Keratinocyte (primary cell): Measurements from ENCODE around the gene SLC12A8. TPM values are rescaled to one million over a fixed set of nuclear protein-coding genes. Genes with fewer than 3 reads are reported as not detected.

Experiments used
- DNase-seq: peaks from one replicate; pipeline ENCODE4 v3.0.0-alpha.2; 2011; ENCODE audit warnings: low read depth, missing footprints, low spot score
- FAIRE-seq: peaks from 2 replicates; lab custom pipeline; 2011; peaks lifted over from hg19 to GRCh38; lab: Jason Lieb, UNC
- H2AFZ ChIP-seq: 2 replicates; pipeline ENCODE4 v1.6.0; 2012; ENCODE audit warnings: low read length, control low read depth, inconsistent platforms; ENCODE audit not compliant: control insufficient read depth
- H3K27ac ChIP-seq: 2 replicates; pipeline ENCODE4 v1.5.1; 2011; ENCODE audit warnings: low read length; ENCODE audit not compliant: control insufficient read depth, insufficient read depth
- H3K27me3 ChIP-seq: 3 replicates; pipeline ENCODE4 v1.6.0; 2011; ENCODE audit warnings: low read length; ENCODE audit not compliant: control insufficient read depth, insufficient read depth; ENCODE audit errors: extremely low read depth
- H3K36me3 ChIP-seq, 2 experiments: 2 replicates in 1 of 2; 3 replicates in 1 of 2; pipeline ENCODE4 v1.5.1; 2011; ENCODE audit warnings: low read length in 2 of 2, mild to moderate bottlenecking in 1 of 2; ENCODE audit not compliant: control insufficient read depth in 2 of 2, insufficient read depth in 2 of 2; ENCODE audit errors: extremely low read depth in 1 of 2
- H3K4me1 ChIP-seq: 3 replicates; pipeline ENCODE4 v1.5.1; 2011; ENCODE audit warnings: low read length; ENCODE audit not compliant: control insufficient read depth, insufficient read depth; ENCODE audit errors: extremely low read depth
- H3K4me2 ChIP-seq: 3 replicates; pipeline ENCODE4 v1.6.0; 2011; ENCODE audit warnings: low read depth, low read length; ENCODE audit not compliant: control insufficient read depth, insufficient read depth; ENCODE audit errors: extremely low read depth
- H3K4me3 ChIP-seq, 3 experiments: fragments of 200-600 bp in 1 of 3; sonication (generic) in 1 of 3; 2 replicates in 2 of 3; 3 replicates in 1 of 3; pipeline ENCODE4 v1.5.1; 2011 to 2016; ENCODE audit warnings: low read length in 3 of 3, mild to moderate bottlenecking in 3 of 3, control low read depth in 2 of 3, inconsistent platforms in 1 of 3, low read depth in 1 of 3, mixed read lengths in 1 of 3, mixed run types in 1 of 3, moderate library complexity in 1 of 3; ENCODE audit not compliant: control insufficient read depth in 2 of 3, insufficient read depth in 2 of 3; ENCODE audit errors: extremely low read depth in 1 of 3
- H3K79me2 ChIP-seq: 2 replicates; pipeline ENCODE4 v1.6.0; 2012; ENCODE audit warnings: low read length; ENCODE audit not compliant: control insufficient read depth, insufficient read depth
- H3K9ac ChIP-seq: 3 replicates; pipeline ENCODE4 v1.6.0; 2011; ENCODE audit warnings: low read length; ENCODE audit not compliant: control insufficient read depth, insufficient read depth; ENCODE audit errors: extremely low read depth
- H3K9me1 ChIP-seq: 3 replicates; pipeline ENCODE4 v1.6.0; 2011; ENCODE audit warnings: low read length; ENCODE audit not compliant: control insufficient read depth, insufficient read depth; ENCODE audit errors: extremely low read depth
- H3K9me3 ChIP-seq: 2 replicates; pipeline ENCODE4 v1.5.1; 2012; ENCODE audit warnings: low read depth, low read length; ENCODE audit not compliant: control insufficient read depth
- H4K20me1 ChIP-seq: 3 replicates; pipeline ENCODE4 v1.6.0; 2011; ENCODE audit warnings: low read length; ENCODE audit not compliant: control insufficient read depth, insufficient read depth; ENCODE audit errors: extremely low read depth
- CTCF ChIP-seq, 3 experiments: IDR thresholded peaks in 1 of 3; conservative IDR thresholded peaks in 1 of 3; optimal IDR thresholded peaks in 1 of 3; 2 replicates in 2 of 3; 3 replicates in 1 of 3; pipeline versions ENCODE3 to v1.5.1; 2011; ENCODE audit warnings: low read length in 3 of 3, mild to moderate bottlenecking in 3 of 3, moderate library complexity in 2 of 3, control low read depth in 1 of 3, inconsistent platforms in 1 of 3; ENCODE audit not compliant: insufficient read depth in 2 of 3; ENCODE audit errors: extremely low read depth in 1 of 3
- EZH2 ChIP-seq: IDR thresholded peaks from one replicate; pipeline ENCODE4 v1.6.1; 2012; ENCODE audit warnings: inconsistent platforms, mild to moderate bottlenecking, low read length, moderate library complexity
- dilution Hi-C: fragments of 300-500 bp; cut with MboI; formaldehyde crosslinking; loops from one replicate; pipeline ENCODE4 v1.7.0; 2020; ENCODE audit warnings: low sequenced_read_pairs; ENCODE audit not compliant: extremely low pct_ligation_motif_present
- polyA plus RNA-seq, 5 experiments: library from polyadenylated mRNA; depleted of rRNA in 3 of 5; stranded (reverse) in 3 of 5; stranded (forward) in 1 of 5; unstranded in 1 of 5; fragments of >200 nt; gene quantifications; 1 replicate in 1 of 5; 2 replicates in 3 of 5; 3 replicates in 1 of 5; pipeline versions ENCODE4 v1.2.1 to v1.2.3, GENCODE V29; 2011 to 2012; ENCODE audit warnings: missing spikeins in 2 of 5, low read depth in 1 of 5, low replicate concordance in 1 of 5

The SLC12A8 gene
- polyA plus RNA-seq, 1 donor (not counting 4 experiments of a cell fraction or from before 2014, with no cell fraction given): 6.9 TPM

- H4K20me1 ChIP-seq: no peaks in the 10 kb centered on the region
- no peaks in the 10 kb centered on the region for H3K9me1 ChIP-seq
- H3K27ac ChIP-seq: no peak overlapping the region
- H3K4me3 ChIP-seq: peak overlapping the region in 2 of 3 experiments; percentile 60 to 84
- H3K4me2 ChIP-seq: peak overlapping the region; percentile 82
- H3K27me3 ChIP-seq: no peaks in the 10 kb centered on the region
- H3K79me2 ChIP-seq: peaks cover 20% of the 10 kb centered on the region
- dilution Hi-C loops: no loop called here
- no peak for TF ChIP-seq CTCF (optimal IDR thresholded peaks at IDR 0.05 in 1 of 3, IDR thresholded peaks at IDR 0.05 in 1 of 3, conservative IDR thresholded peaks at IDR 0.05 in 1 of 3; ENCODE audit: extremely low read depth in 1 of 3, insufficient read depth in 2 of 3, low read length in 3 of 3)
- no peak for TF ChIP-seq EZH2
- H2AFZ ChIP-seq: no peak overlapping the region
- H3K9me3 ChIP-seq: no peaks in the 10 kb centered on the region
- no peak for DNase-seq
- H3K9ac ChIP-seq: no peak overlapping the region
- FAIRE-seq: no peak
- no peaks in the 10 kb centered on the region for H3K36me3 ChIP-seq
- H3K4me1 ChIP-seq: peaks cover 68% of the 10 kb centered on the region
Observed at GRCh38 chr3:125054062-125054448, 158.5 kb downstream of the SLC12A8 start.

GRCh38 chr3:125053304-125053699 is 159.2 kb downstream of the SLC12A8 start:
- no peaks in the 10 kb centered on the region for H4K20me1 ChIP-seq
- H3K4me1 ChIP-seq: peaks cover 72% of the 10 kb centered on the region
- peaks cover under 1% of the 10 kb centered on the region for H3K9me1 ChIP-seq
- H3K4me2 ChIP-seq: peak overlapping the region; percentile 82
- no peak overlapping the region for H2AFZ ChIP-seq
- H3K36me3 ChIP-seq: no peaks in the 10 kb centered on the region
- no peaks in the 10 kb centered on the region for H3K27me3 ChIP-seq
- no peak overlapping the region for H3K4me3 ChIP-seq
- H3K79me2 ChIP-seq: peaks cover 20% of the 10 kb centered on the region
- dilution Hi-C loops: no loop called here
- TF ChIP-seq EZH2: no peak
- no peak for DNase-seq
- no peaks in the 10 kb centered on the region for H3K9me3 ChIP-seq
- H3K27ac ChIP-seq: no peak overlapping the region
- no peak overlapping the region for H3K9ac ChIP-seq
- FAIRE-seq: no peak
